GM21723 (cell line): ENCODE measurements around the gene CLEC9A.
"Not testable (repeated sequence)": the region's sequence is repeated elsewhere in the genome, so short reads cannot be mapped to it uniquely, and the experiment has no call there.

Experiments
- ATAC-seq: cut with Tn5 transposase; IDR thresholded peaks from one replicate; pipeline ENCODE4 v1.9.1; 2021; ENCODE audit warnings: mild to moderate bottlenecking, moderate library complexity; ENCODE audit not compliant: unreplicated experiment

The CLEC9A gene

DNA sequence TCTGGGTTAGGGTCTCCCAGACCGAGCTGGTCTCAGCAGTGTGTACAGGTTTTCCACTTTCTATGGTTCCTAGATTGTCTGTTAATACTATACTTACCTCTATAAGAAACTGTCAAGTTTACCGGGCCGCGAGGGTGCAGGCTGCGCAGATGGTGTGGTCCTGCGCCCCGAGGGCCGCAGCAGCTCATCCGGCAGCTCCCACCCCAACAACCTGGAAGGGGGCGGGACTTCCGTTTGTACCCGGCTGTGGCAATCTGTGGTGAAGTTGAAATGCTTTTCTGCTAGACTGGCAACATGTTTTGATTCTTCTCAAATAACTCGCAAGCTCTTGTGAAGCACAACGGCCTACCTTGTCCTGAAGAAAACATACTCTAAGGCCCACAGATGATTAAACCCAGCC is at the start of gene CLEC9A:
Gene CLEC9A (plus strand): TSS at position 237 of the 400 bp plus-strand sequence. CDS start 22,006 bp downstream, outside the sequence.
- no peak for ATAC-seq

DNA sequence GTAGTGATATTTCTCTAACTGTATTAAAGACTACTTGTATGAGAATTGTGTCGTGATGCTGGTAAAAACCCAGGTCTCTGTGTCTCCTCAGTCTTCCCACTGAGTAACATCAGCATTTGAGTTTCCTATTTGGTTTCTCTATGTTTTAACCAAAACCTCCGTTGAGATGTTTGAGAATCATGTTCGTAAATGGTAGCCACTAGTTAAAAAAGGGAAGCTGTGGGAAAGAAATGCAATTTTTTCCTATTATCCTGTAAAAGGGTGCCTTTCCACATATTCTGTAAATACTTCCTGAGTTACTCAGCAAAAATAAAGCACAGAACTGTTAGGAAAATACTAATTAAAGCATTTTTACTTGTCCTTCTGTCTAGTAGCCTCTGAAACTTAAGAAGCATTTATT is 38.6 kb upstream of the CLEC9A start:
- ATAC-seq, result no peak

DNA sequence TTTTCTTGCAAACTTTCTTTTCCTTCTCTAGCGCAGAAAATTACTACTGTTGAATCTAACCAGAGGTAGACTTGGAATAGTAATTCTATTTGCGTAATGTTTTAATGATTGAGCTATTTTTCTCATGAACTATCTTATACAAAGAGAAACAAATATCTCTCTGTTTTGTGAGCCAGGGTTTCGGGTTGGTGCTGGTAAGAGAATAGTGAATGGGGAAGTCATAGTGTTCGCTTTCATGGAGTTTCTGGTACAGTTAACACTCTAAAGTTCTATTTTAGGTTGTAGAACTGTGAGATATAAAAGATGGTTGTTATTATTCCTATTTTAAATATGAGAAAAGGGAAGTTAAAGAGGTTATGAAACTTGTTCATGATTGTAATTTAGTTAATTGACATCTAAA is 38.2 kb upstream of the CLEC9A start:
- no peak for ATAC-seq

DNA sequence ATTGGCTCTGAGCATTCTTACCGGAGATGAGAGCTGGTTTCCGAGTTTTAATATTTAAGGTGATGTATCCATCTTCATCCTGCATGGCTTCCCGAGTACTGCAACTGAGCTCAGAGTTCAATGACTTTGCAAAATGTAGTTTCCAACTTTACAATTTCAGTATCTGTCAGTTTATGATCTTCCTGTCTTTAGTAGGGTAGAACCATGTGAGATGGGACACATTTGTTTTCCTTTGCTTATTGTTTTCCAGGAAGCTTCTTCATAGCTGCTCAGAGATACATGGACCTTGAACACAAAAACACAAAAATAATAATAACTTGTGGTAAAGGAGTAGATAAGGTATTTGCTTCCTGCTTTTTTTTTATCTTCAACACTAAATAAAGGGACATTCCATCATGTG is 31.5 kb upstream of the CLEC9A start, which contains the start of gene CLEC1B:
Gene CLEC1B (minus strand): TSS at position 106 of the 400 bp plus-strand sequence. CDS start 21 bp downstream, at position 85.
- ATAC-seq, result no peak

DNA sequence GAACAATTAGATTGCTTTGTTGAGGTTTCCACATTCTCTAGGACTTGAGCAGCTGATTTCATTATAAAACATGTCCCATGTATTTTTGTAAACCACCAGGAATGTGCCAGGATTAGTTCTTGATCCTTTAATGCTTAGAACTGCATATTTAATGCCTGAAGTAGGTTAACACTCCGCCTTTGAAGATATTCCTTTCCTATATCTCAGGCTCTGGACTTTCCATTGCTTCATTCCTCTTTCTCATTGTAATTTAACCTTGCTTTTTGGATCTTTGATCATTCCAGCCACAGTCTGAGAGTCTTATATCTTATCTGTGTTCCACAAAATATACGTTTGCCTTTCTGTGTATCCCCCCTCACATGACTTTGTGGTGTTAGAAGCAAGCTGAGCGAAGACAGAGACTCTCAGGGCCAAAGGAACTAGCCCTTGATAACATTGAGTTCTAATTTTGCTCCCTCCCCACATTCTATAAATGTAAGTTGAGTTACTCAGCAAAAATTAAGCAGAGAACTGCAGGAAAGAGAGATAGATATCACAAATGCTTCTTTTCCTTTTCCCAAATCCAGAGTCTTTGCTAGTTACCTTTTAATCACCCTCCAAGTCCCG is 29.2 kb upstream of the CLEC9A start:
- ATAC-seq, result no peak

DNA sequence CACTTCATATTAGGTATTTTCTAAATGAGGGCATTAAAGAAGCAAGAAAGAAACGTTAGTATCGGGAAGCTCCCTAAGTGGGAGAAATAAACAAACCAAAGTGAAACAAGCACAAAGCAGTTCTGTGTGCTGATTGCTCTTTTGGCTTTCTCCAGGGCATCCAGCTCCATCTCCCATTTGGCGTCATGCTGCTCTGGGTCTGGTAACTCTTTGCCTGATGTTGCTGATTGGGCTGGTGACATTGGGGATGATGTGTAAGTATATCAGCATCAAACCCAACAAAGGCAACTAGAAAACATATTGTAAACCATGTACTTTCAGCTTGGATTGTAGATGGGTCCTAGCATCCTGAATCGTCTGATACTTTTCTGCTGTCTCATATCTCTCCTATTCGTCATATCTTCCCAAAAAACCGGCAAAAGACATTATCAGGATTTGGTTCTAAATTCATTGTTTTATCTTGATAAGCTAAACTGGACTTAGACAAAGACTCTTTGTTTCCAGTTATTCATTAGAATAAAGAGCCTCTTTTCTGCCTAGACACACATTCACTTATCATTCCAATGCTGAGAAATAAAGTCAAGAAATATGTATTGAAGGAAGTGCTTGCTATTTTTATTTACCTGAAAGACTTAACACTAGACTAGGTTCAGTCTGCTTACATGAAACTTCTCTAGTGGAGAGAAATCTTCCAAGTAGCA is 17.7 kb upstream of the CLEC9A start:
- ATAC-seq, result no peak

DNA sequence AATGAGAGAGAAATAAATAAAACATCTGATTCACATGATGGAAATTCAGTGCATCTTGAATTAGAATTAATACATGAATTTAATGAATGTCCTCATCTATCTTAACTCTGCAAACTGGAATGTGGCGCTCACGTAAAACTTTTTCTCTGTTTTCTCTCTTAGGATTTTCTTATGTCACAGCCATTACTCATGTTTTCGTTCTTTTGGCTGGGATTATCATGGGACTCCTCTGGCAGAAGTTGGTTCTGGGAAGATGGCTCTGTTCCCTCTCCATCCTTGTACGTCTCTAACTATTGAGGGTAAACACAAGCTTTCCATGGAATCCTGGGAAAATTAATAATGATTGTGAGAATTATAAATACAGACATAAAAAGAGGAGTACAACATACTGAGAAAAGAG is 15.0 kb upstream of the CLEC9A start:
- ATAC-seq, result no peak

DNA sequence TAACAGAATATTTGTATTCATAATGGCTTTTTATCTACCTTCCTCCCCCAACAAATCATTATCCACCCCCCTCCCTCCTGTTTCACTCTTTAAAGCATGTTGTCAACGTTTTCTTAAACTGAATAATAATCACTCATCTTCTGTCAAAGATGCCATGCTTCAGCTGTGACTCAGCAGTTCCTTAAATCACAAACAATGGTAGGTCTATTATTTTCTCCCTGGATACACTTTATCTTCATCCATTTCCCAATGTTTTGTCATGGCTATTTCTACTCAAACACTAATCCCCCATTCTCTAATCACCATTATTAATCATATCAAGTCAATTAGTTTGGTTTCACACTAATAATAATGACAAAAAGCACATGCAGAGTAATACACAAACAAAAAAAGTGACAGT is 13.6 kb upstream of the CLEC9A start:
- no peak for ATAC-seq

DNA sequence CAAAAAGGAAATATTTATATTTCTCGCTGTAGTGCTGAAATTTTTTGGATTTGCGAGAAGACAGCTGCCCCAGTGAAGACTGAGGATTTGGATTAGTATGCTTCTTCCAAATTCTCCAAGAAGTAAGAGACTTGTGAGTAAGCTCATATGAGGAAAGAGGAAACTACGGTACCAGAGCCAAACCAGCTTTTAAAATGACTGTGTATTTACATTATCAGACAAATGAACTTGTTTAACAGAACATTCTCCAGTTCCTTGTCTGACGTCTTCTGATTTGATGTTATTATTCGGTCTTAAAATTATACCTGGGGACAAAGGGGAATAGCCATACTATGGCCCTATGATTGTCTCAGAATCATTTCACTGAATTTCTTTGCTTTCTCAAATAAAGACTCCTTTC is 12.1 kb upstream of the CLEC9A start:
- no peak for ATAC-seq

DNA sequence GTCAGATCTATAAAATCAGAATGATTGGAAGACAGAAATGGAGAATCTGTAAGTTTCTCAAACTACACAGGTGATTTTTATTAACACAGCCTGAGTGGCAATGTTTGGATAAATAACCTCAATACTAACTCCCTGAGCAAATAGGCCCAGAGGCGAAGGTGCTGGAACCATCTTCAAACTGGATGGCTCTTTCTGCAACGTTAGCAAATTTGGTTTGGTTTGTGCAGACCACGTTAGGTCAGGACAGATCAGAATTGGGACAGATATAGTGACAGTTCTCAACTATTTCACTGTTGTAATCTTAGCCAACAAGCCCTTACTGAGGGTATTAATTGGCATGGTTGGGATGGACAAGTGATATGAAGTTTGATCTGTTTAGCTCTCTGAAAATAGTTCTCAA is 9.1 kb upstream of the CLEC9A start:
- no peak for ATAC-seq

DNA sequence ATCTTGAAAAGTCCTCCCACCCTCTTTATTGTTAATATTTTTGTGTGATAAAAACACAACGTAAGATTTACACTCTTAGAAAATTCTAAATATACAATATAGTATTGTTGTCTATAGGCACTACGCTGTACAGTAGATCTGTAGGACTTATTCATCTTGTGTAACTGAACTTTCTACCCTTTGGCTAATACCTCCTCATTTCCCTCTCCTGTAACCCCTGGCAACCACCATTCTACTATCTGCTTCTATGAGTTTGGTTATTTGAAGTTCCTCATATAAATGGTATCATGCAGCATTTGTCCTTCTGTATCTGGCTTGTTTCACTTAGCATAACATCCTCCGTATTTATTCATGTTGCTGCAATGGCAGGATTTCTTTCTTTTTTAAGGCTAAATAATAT is 5.2 kb upstream of the CLEC9A start:
- ATAC-seq, result no peak

DNA sequence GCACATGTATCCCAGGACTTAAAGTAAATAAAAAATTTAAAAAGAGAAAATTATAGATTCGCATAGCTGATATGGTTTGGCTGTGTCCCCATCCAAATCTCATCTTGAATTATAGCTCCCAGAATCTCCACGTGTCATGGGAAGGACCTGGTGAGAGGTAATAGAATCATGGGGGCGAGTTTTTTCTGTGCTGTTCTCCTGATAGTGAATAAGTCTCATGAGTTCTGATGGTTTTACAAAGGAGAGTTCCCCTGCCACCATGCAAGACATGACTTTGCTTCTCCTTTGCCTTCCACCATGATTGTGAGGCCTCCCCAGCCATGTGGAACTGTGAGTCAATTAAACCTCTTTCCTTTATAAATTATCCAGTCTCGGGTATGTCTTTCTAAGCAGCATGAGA is 3.8 kb upstream of the CLEC9A start:
- ATAC-seq, result not testable (repeated sequence)

DNA sequence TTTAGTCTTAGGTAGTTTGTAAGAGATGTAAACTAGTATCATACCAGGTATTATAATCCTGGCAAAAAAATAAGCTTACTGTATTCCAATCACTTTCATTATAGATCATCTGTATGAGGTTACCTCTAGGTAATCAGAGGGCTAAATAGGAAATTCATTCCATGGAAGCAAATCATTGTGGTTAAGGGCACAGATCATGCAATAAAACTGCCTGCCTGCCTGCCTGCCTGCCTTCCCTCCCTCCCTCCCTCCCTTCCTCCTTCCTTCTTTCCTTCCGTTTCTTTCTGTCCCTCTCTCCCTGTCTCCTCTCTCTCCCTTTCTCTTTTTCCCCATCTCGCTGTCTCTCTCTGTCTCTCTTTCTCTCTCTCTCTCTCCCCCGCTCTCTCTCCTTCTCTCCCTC is 3.2 kb upstream of the CLEC9A start:
- no peak for ATAC-seq

DNA sequence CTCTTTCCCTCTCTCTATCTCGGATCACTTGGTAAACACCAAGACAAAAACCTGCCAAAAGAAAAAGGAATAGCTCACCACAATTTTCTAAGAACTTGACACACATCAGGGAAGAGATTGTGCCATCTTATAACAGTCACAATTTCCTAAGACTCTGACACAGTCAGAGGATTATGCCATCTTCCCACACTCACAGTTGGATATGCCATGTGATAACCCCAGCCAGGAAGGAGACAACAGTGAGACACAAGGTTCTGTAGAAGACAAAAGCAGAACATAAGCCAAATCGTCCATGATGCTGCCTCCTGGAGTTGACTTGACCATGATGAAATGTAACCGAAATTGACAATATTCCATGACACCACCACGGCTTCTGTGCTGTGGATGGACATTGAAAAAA is 2.8 kb upstream of the CLEC9A start:
- ATAC-seq, result no peak

DNA sequence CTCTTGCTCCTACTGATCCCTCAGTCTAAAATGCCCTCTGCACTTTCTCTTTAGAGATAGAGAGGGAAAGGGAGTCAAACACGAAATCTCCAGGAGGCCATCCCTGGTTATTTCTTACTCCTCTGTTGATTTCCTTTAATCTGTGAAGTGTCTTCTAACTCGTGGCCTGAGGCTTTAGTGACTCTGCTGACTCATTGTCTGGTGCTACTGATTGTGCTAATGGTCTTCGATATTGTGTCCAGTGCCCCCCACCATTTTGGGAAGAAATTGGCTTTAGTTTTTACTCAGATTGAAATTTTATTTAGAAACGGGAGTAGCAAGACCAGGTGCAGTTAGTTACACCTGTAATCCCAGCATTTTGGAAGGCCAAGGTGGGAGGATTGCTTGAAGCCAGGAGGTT is 839 bp downstream of the CLEC9A start:
- no peak for ATAC-seq

DNA sequence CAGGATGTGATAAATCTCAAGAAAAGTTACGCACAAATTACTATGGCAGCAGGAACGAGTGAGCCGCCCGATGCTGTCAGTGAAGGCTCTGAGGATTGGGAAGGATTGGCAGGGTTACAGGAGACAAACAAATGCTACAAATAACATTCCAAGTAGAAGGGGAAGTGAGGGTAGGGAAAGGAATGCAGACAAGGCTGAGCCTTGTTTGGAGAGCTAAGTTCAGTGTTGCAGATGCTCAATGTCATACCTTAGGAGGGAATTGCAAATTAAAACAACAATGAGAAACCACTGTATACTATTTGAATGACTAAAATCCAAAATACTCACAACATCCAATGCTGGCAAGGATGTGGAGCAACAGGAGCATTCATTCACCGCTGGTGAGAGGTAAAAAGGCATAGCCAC is 1.3 kb downstream of the CLEC9A start:
- ATAC-seq, result no peak

DNA sequence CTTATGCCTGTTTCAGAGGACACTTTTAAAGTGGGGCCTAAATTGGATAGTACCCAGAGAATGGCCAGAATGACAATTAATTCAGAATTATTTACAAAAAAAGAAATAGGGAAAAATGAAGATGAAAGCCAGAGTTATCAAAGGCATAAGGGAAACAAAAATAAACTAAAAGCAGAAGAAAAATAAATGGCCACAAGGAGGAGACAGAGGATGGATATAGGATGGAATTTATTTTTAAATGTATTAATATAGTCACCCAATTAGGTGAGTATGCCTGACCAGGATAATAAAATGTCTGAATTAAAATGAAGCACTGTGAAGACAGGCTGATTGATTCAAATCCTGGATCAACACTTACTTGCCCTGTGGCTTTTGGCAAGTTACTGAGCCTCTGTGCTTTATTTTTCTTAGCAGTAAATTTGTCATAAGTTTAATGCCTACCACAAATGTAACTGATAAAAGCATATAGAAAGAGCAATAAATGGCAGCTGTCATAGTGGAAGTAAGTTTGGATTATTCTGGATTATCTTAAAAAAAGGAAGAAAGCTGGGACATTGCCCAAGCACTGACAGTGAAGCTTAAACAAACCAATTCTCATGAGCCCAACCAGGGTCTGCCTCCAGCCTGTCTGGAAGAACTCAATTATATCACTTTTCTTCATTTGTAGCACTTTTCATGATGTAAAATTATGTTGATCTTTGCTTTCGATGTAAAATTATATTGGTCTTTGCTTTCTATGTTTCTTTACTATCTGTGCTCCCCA is 3.5 kb downstream of the CLEC9A start:
- no peak for ATAC-seq

DNA sequence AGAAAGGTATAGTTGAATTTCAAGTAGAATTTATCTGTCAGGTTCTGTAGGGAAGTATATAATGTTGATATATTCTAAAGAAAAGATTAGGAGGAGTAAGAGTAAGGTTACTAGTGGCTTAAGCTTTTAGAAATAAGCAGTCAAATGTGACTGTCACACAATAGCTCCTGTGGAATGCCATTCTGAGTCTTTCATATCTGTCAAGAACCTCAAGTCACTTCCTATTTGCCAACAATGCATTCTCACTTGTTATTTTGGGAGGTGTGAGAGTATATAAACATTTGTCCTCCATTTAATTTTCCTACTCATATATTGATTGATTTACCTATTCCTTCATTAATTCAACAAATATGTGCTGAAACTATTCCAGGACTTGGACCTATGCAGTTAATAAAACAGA is 11.7 kb downstream of the CLEC9A start:
- no peak for ATAC-seq

DNA sequence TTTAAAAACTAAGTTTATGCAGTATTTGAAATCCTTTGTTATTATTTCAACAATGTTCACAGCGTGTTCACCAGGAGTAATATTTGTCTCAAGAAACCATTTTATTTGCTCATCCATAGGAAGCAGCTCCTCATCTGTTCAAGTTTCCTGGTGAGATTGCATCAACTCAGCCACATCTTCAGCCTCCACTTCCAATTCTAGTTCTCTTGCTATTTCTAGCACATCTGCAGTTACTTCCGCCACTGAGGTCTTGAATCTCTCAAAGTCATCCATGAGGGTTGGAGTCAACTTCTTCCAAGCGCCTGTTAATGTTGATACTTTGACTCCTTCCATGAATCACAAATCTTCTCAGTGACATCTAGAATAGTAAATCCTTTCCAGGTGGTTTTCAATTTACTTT is 18.0 kb downstream of the CLEC9A start:
- ATAC-seq, result no peak

DNA sequence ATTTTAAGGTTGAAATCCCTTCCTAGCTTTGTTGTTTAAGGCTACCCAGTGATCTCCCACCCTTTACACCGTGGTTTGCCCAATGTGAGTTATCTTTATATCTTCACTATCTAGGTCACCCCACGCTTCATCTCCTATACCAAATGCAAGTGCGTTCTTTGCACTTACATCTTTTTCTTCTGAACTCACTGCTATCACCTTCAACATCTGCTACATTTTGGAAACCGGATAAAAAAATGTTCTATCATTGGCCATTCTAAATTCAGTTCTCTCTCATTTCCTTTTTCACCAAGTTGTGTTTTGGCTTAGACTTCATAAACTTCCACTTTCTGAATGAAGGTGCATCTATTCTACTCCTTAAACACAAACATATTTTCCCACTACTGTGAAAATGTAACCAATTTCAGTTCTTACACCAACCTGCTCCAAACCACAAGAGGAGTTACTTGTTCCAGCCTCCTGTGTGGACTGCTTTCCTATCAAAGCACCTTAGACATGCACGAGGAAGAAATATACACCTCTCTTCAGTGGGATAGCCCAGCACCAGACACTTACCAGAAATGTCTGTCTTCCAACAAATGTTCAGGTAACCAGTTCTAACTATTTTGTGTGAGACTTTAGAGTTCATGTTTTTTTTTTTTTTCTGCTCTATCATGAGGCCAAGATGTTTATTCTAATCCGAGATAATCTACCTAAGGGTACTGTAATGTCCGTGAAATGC is 21.9 kb downstream of the CLEC9A start:
- no peak for ATAC-seq

DNA sequence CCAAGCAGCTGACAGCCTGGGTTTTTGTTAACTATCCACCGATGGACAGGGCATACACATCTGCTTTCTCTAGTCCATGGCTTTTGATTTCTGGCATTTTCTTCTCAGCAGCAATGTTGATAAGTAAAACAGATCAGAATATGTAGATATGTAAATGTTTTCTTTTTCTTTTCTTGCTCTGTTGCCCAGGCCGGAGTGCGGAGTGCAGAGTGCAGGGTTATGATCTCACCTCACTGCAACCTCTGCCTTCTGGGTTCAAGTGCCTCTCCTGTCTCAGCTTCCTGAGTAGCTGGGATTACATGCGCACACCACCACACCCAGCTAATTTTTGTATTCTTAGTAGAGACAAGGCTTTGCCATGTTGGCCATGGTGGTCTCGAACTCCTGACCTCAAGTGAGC is 27.9 kb downstream of the CLEC9A start:
- no peak for ATAC-seq
